DOHH2 (cell line): ENCODE measurements around the gene PHB1.

ENCODE experiments used
- H3F3A ChIP-seq: fragments of 200-600 bp; sonication (generic), shearing (Covaris generic); 2 replicates; pipeline ENCODE4 v1.6.0; 2016; ENCODE audit warnings: antibody characterized with exemption, mild to moderate bottlenecking; ENCODE audit not compliant: control insufficient read depth, insufficient read depth
- H3K27ac ChIP-seq: fragments of 200-600 bp; sonication (generic); 2 replicates; pipeline ENCODE4 v1.5.1; 2014; ENCODE audit warnings: low read depth, mild to moderate bottlenecking, low read length, moderate library complexity
- H3K27me3 ChIP-seq: fragments of 200-600 bp; sonication (generic); 2 replicates; pipeline ENCODE4 v1.6.1; 2014; ENCODE audit warnings: mild to moderate bottlenecking, low read length, mixed read lengths; ENCODE audit not compliant: control insufficient read depth
- H3K36me3 ChIP-seq: fragments of 200-600 bp; sonication (generic); 2 replicates; pipeline ENCODE4 v1.6.1; 2014; ENCODE audit warnings: mild to moderate bottlenecking, low read length, moderate library complexity, mixed read lengths; ENCODE audit not compliant: control insufficient read depth
- H3K4me1 ChIP-seq: fragments of 200-600 bp; sonication (generic); 2 replicates; pipeline ENCODE4 v1.6.1; 2014; ENCODE audit warnings: mild to moderate bottlenecking, low read length, mixed read lengths; ENCODE audit not compliant: control insufficient read depth
- H3K4me2 ChIP-seq: fragments of 200-600 bp; sonication (generic); 2 replicates; pipeline ENCODE4 v1.6.0; 2014; ENCODE audit warnings: mild to moderate bottlenecking, low read length, moderate library complexity
- H3K4me3 ChIP-seq: fragments of 200-600 bp; sonication (generic); 2 replicates; pipeline ENCODE4 v1.5.1; 2014; ENCODE audit warnings: mild to moderate bottlenecking, low read length, mixed read lengths
- H3K79me2 ChIP-seq: fragments of 200-600 bp; sonication (generic); 2 replicates; pipeline ENCODE4 v1.6.1; 2014; ENCODE audit warnings: mild to moderate bottlenecking, low read length, mixed read lengths; ENCODE audit not compliant: control insufficient read depth
- H3K9me2 ChIP-seq: fragments of 200-600 bp; sonication (generic); replicated peaks from 2 replicates; pipeline ENCODE4 v1.6.1; 2014; ENCODE audit warnings: mild to moderate bottlenecking, low read length, mixed read lengths; ENCODE audit not compliant: control insufficient read depth
- H3K9me3 ChIP-seq: fragments of 200-600 bp; sonication (generic); 2 replicates; pipeline ENCODE4 v1.6.1; 2014; ENCODE audit warnings: antibody characterized with exemption, low read length, mixed read lengths; ENCODE audit not compliant: control insufficient read depth, insufficient read depth
- H4K20me1 ChIP-seq: fragments of 200-600 bp; sonication (generic); 2 replicates; pipeline ENCODE4 v1.6.0; 2014; ENCODE audit warnings: low read depth, mild to moderate bottlenecking, antibody characterized with exemption, low read length, moderate library complexity; ENCODE audit not compliant: control insufficient read depth, insufficient read depth
- EZH2phosphoT487 ChIP-seq: fragments of 200-600 bp; sonication (generic); IDR thresholded peaks from 2 replicates; pipeline ENCODE4 v1.6.1; 2017; ENCODE audit warnings: borderline replicate concordance, mild to moderate bottlenecking, antibody characterized with exemption, low read length, moderate library complexity, mixed read lengths
- TF ChIP-seq, protein P1 (sequence below): fragments of 200-600 bp; sonication (generic); IDR thresholded peaks from one replicate; pipeline ENCODE4 v1.5.1; 2014; ENCODE audit warnings: antibody characterized with exemption, mild to moderate bottlenecking, low read depth, low read length; ENCODE audit not compliant: poor library complexity, severe bottlenecking

Gene PHB1

DNA sequence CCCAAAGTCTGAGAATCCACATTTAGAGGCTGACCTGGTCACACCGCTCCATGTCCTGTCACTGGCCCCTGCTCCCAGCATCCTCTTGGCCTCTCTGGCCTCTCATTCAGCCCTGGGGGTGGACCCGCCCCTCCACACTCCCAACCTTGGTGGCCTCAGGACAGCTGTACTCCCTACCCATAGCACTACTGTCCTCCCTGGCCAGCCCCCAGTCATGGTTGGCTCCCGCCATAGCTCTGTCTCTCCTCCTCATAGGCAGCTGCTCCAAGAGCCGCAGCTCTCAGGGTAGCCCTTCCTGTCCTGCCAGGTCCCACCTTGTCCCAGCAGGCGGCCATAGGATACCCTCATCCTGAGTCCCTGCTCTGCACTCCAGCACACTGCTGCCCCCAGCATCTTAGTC lies 38.0 kb upstream of the PHB1 start:
- TF ChIP-seq EZH2phosphoT487: no peak
- TF ChIP-seq, protein P1, sequence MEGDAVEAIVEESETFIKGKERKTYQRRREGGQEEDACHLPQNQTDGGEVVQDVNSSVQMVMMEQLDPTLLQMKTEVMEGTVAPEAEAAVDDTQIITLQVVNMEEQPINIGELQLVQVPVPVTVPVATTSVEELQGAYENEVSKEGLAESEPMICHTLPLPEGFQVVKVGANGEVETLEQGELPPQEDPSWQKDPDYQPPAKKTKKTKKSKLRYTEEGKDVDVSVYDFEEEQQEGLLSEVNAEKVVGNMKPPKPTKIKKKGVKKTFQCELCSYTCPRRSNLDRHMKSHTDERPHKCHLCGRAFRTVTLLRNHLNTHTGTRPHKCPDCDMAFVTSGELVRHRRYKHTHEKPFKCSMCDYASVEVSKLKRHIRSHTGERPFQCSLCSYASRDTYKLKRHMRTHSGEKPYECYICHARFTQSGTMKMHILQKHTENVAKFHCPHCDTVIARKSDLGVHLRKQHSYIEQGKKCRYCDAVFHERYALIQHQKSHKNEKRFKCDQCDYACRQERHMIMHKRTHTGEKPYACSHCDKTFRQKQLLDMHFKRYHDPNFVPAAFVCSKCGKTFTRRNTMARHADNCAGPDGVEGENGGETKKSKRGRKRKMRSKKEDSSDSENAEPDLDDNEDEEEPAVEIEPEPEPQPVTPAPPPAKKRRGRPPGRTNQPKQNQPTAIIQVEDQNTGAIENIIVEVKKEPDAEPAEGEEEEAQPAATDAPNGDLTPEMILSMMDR: no peak
- H3K27ac ChIP-seq: no peak overlapping the region
- H3K9me2 ChIP-seq: no peaks in the 10 kb centered on the region
- H3K79me2 ChIP-seq: no peaks in the 10 kb centered on the region
- H4K20me1 ChIP-seq: no peaks in the 10 kb centered on the region
- H3K4me1 ChIP-seq: peaks cover 5% of the 10 kb centered on the region
- H3K4me3 ChIP-seq: no peak overlapping the region
- H3K27me3 ChIP-seq: peaks cover 17% of the 10 kb centered on the region; the same call in 1 of the 2 replicates
- no peak overlapping the region for H3K4me2 ChIP-seq
- H3F3A ChIP-seq: no peaks in the 10 kb centered on the region
- H3K9me3 ChIP-seq: no peaks in the 10 kb centered on the region
- no peaks in the 10 kb centered on the region for H3K36me3 ChIP-seq

GRCh38 chr17:49452201-49452600 lies 37.5 kb upstream of the PHB1 start:
- Histone ChIP-seq H4K20me1 (no peaks in the 10 kb centered on the region), H3K9me3 (no peaks in the 10 kb centered on the region), H3K79me2 (no peaks in the 10 kb centered on the region), H3F3A (no peaks in the 10 kb centered on the region), H3K27me3 (peaks cover 17% of the 10 kb centered on the region; the same call in 1 of the 2 replicates), H3K9me2 (no peaks in the 10 kb centered on the region), H3K4me2 (peak overlapping the region; percentile 16; the same call in 1 of the 2 replicates), H3K4me3 (0 out of 2 replicates have a peak overlapping the region, but pooled peaks have one; percentile 14), H3K36me3 (no peaks in the 10 kb centered on the region), H3K4me1 (peaks cover 5% of the 10 kb centered on the region), H3K27ac (no peak overlapping the region)
- TF ChIP-seq, protein P1: no peak

- Histone ChIP-seq H3K4me1 (peaks cover 5% of the 10 kb centered on the region), H3F3A (no peaks in the 10 kb centered on the region), H3K9me2 (no peaks in the 10 kb centered on the region), H3K27ac (no peak overlapping the region), H4K20me1 (no peaks in the 10 kb centered on the region), H3K4me2 (no peak overlapping the region), H3K9me3 (no peaks in the 10 kb centered on the region), H3K4me3 (no peak overlapping the region), H3K36me3 (no peaks in the 10 kb centered on the region), H3K27me3 (peaks cover 22% of the 10 kb centered on the region; the same call in 1 of the 2 replicates), H3K79me2 (no peaks in the 10 kb centered on the region)
- no peak for TF ChIP-seq EZH2phosphoT487
- TF ChIP-seq, protein P1: no peak
These were observed 36.1 kb upstream of the PHB1 start for GRCh38 chr17:49450735-49451134.
